Stimulated activated CD4-positive, alpha-beta T cell treated with anti-CD3 and anti-CD28 coated beads, Interleukin-1b, Interleukin-23, amount 100 ng/mL, for 48 hours (primary cell): Measurements from ENCODE around the gene SELENOO.

Source experiments
- DNase-seq: peaks from one replicate; pipeline ENCODE4 v3.0.0-alpha.2; 2020

SELENOO gene

DNA sequence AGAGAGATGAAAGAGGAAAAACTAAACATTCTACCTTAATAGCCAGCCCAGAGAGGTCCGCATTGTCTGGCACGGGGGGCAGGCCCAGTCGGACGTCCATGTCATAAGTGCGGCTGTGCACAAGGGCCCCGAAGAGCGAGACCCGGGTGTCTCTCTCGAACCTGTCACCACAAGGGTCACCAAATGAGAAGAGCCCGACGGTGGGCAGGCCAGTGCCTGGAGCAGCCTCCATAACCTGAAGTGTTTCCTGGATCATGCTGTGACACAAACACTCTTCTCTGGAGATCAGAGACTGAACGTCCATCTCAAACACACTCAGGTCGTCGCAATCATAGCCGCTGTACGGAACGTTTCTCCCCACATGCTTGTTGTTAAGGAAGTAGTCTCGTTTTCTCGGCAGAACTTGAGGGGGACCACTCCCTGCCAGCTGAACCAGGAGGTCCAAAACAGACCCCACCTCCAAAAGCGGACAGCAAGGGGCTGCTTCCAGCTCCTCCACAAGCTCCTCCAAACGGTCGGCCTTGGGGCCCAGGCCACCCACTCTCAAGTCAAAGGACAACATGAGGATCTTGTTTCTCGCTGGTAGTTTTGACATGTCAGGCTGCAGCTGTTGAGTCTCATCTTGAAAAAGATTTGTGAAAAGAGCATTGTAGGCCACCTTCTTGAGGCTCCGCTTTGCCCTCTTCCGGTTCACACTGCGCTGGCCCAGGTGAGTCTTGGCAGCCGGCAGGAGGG lies 43.0 kb downstream of the SELENOO start:
- DNase-seq: no peak

GRCh38 chr22:50244420-50245213 lies 43.8 kb downstream of the SELENOO start, which contains the start of gene TUBGCP6:
TSS of gene TUBGCP6 (minus strand) at chr22:50245023. CDS start at chr22:50244459, 564 bp downstream.
- DNase-seq: peak; percentile 92

DNA sequence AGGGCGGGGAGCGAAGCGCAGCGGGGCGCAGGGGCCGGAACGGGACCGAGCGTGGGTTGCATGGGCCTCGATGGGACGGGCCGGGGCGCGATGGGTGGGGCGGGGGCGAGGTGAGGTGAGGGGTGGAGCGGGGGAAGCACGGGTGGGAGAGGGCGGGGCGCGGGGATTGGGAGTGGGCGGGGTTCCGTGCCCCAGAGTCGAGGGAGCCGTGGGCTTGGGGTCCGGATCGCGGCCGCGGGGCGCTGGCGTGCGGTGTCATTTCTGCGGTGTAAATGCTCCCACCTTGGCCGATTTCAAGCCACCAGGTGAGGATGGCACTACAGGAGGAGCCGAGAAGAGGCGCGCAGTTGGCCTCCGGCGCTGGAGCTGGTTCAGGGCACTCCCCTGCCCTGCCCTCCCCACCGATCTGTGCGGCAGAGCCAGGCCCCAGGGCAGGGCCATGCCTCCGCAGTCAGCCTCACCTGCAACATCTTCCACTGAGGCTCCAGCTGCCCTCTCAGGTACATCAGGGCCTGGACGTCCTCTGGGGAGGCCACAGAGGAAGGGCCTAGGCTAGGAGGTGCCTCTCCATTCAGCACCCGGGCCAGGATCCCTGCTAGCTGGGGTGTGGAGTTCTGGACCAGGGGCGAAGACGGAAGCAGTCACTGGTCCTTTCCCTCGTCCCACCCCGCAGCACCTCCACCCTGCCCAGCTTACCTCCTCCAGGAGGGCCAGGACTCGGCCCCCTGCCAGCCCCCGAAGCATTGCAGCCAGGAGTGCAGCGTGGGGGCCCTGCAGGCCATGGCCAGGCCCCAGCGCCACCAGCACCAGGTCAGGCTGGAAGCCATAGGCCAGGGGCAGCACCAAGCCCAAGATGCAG lies 44.6 kb downstream of the SELENOO start:
- no peak for DNase-seq

- no peak for DNase-seq
These were observed 45.7 kb downstream of the SELENOO start for GRCh38 chr22:50246242-50247175.

DNA sequence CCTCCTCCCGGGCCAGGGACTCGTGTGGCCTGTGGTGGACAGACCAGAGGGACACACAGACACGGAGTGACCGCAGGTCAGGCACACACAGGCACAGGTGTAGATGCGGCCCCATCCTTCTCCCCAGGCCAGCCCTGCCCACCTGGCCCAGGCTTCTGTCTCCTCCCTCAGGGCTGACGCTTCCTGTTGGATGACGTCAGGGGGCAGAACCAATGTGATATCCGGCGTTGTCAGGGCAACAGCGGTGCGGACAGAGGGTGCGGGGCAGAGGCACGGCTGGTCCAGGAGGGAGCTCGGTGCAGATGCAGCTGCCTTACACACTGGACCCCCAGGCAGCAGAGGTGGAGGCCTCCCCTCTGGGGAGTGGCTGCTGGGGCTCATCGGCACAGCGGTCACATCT lies 46.9 kb downstream of the SELENOO start:
- DNase-seq: no peak

GRCh38 chr22:50248196-50249081 lies 47.6 kb downstream of the SELENOO start:
- DNase-seq: no peak

GRCh38 chr22:50249341-50250248 lies 48.8 kb downstream of the SELENOO start:
- no peak for DNase-seq

DNA sequence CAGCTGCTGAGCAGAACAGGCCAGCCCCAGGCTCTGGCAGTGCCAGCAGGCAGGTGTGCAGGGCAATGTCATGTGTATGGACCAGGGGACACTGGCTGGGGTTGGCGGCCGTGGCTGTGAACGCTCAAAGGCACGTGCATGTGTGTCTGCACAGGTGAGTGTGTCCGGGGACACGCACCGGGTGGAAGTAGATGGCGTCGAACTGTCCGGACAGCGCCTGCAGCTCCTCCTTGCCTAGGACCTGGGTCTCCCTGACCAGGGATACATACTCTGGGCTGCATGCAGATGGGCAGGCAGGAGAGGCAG lies 49.4 kb downstream of the SELENOO start:
- DNase-seq: no peak

DNA sequence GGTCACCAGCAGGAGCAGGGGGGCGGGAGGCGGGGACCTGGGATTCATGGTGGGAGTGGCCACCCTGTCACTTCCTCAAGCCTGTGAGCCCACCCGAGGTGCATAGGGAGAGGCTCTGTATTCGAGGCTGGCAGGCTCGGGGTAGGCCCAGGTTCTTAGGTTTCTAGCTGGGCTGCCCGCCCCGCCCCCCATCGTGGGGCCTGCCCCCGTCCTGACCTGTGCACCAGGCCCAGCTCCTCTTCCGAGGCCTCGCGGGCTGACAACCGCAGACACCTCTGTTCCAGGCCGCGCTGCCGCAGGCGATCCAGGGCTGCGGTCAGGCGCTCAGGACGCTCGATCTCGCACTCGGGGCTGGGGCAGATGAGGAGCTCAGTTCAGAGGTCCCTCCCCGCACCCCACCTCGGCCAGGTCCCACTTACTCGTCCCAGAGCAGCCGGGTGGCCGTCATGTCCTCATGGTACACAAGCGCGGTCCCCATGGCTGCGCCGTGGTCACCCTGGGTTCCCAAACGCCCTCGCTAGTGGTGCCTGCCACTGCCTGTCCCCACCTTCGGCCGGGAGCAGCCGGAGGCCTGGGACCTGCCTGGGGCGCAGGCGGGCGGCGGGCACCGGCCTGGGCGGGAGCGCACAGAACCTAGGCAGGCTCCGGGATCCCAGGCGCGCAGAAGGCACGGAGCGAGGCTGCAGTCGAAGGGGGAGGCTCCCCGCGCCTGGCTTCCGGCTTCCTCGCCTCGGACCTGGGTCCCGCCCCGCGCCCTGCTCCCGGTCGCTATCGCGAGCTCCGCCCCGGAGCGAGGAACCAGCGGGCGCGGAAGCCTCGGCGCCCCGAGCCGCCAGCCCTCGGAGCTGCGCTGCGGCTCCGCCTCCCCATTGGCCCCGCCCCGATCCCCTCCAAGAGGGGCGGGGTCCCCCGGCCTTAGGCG lies 50.0 kb downstream of the SELENOO start, which contains the start of gene HDAC10:
Gene HDAC10 (minus strand): TSS at position 711 of the 922 bp plus-strand sequence. CDS start 233 bp downstream, at position 478.
- peak; percentile 85 for DNase-seq

DNA sequence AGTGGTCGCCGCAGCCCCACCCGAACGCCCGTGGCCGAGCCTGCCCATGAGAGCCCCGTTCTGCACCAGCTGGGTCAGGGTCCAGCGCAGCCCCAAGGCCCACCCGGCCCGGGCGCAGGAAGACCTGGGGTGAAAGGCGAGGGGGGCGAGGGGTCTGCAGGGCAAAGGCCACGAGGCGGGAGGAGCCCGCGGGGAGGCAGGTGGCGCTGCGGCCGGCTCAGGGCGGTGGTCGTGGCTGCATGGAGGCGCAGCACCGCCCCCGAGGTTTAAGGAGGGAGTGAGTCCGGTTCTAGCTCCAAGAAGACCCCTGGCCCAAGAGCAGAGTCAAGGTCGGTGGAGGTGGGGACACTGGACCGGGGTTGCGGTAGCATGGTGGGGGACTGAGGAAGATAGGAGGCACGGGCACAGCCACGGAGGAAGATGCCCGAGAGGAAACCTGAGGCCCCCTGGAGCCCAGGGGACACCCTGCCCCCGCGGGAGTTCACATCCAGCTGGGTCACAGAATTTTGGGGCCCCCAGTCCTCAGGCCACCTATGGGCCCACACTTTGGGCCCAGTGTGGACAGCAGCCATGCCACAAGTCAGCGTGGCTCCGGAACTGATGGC lies 50.8 kb downstream of the SELENOO start:
- DNase-seq: no peak

GRCh38 chr22:50252082-50253045 lies 51.6 kb downstream of the SELENOO start:
- peak; percentile 69 for DNase-seq

GRCh38 chr22:50253046-50253915 lies 52.5 kb downstream of the SELENOO start:
- no peak for DNase-seq

DNA sequence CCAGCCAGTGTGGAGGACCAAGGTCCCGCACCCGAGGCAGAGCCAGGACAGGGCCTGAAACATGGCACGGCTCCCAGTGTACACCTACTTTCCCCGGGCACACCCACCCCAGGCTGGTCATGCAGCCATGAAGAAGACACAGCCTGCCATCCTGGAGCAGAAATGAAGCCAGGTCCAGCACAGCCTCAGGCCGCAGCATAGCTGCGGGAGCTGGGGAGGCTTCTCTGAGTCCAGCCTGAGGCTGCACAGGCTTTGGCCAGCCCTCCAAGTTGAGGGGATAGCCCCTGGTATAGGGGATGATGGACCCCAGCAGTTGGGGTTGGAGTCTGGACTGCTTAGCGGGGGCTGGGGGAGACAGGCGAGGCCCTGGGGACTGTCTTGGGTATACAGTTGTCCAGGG lies 53.1 kb downstream of the SELENOO start:
- DNase-seq: no peak

- no peak for DNase-seq
These were observed 54.3 kb downstream of the SELENOO start for GRCh38 chr22:50255099-50255498.

DNA sequence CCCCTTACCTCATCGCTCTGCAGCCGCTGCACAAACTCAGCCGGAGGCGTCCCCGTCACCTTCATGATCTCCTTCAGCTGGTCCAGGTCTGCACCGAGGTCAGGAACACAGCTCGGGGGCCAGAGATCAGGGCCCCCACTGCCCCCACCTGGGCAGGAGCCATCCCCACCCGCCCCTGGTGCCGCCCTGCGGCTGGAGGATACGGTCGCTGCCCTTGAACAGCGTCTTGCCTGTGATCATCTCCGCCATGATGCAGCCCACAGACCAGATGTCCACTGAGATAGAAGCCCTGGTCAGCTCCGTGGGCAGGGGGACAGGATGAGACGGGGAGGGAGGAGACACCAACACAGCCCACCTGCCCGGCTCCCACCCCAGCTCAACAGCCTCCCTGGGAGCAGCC lies 54.8 kb downstream of the SELENOO start:
- DNase-seq: no peak

- DNase-seq: no peak
These were observed 55.5 kb downstream of the SELENOO start for GRCh38 chr22:50256258-50256862.
